HUDEP-2 (cell line): ENCODE results near the gene SUCLG2.

Source experiments
- DNase-seq, 76 experiments: peaks; one replicate each; lab custom pipeline; 2025; ENCODE audit not compliant: unreplicated experiment in 76 of 76; lab: John Stamatoyannopoulos, UW

The SUCLG2 gene

GRCh38 chr3:67521053-67521646 lies 133.3 kb downstream of the SUCLG2 start:
- DNase-seq, result no peak

- DNase-seq, result no peak
Measured at GRCh38 chr3:67518236-67518635, 136.2 kb downstream of the SUCLG2 start.

GRCh38 chr3:67517781-67518180 lies 136.6 kb downstream of the SUCLG2 start:
- no peak for DNase-seq

- no peak for DNase-seq
Measured at GRCh38 chr3:67516496-67516895, 137.9 kb downstream of the SUCLG2 start.

GRCh38 chr3:67515778-67516177 lies 138.6 kb downstream of the SUCLG2 start:
- no peak for DNase-seq

- no peak for DNase-seq
Measured at GRCh38 chr3:67509471-67510075, 144.8 kb downstream of the SUCLG2 start.

- no peak for DNase-seq
Measured at GRCh38 chr3:67507584-67507983, 146.8 kb downstream of the SUCLG2 start.

GRCh38 chr3:67500709-67501108 lies 153.7 kb downstream of the SUCLG2 start:
- DNase-seq, result no peak

GRCh38 chr3:67497746-67498145 lies 156.7 kb downstream of the SUCLG2 start:
- DNase-seq, result no peak

GRCh38 chr3:67495751-67496150 lies 158.7 kb downstream of the SUCLG2 start:
- no peak for DNase-seq

GRCh38 chr3:67493808-67494207 lies 160.6 kb downstream of the SUCLG2 start:
- no peak for DNase-seq

- no peak for DNase-seq
Measured at GRCh38 chr3:67490658-67491057, 163.8 kb downstream of the SUCLG2 start.

GRCh38 chr3:67489816-67490215 lies 164.6 kb downstream of the SUCLG2 start:
- no peak for DNase-seq

- DNase-seq, result no peak
Measured at GRCh38 chr3:67487564-67488114, 166.8 kb downstream of the SUCLG2 start.

GRCh38 chr3:67486883-67487282 lies 167.5 kb downstream of the SUCLG2 start:
- no peak for DNase-seq

- DNase-seq, result no peak
Measured at GRCh38 chr3:67484085-67484484, 170.3 kb downstream of the SUCLG2 start.

GRCh38 chr3:67481126-67481525 lies 173.3 kb downstream of the SUCLG2 start:
- no peak for DNase-seq

- no peak for DNase-seq
Measured at GRCh38 chr3:67478423-67478822, 176.0 kb downstream of the SUCLG2 start.

GRCh38 chr3:67474311-67474710 lies 180.1 kb downstream of the SUCLG2 start:
- DNase-seq, result no peak

GRCh38 chr3:67472674-67473201 lies 181.7 kb downstream of the SUCLG2 start:
- DNase-seq, result no peak

GRCh38 chr3:67470207-67470606 lies 184.2 kb downstream of the SUCLG2 start:
- DNase-seq, result no peak

- no peak for DNase-seq
Measured at GRCh38 chr3:67468511-67468910, 185.9 kb downstream of the SUCLG2 start.
